HL-60 (cell line): Measurements from ENCODE around the gene CYP21A2.
A peak's percentile ranks its signal among the peaks of the same experiment; 100 is the strongest.
"Not testable (repeated sequence)": the region's sequence is repeated elsewhere in the genome, so short reads cannot be mapped to it uniquely, and the experiment has no call there.

Source experiments
- DNase-seq, 2 experiments: peaks; one replicate each; pipeline ENCODE4 v3.0.0-alpha.2; 2010 to 2020; ENCODE audit warnings: low read depth in 1 of 2, low spot score in 1 of 2
- H3K27ac ChIP-seq: fragments of 250-450 bp; sonication (Bioruptor Pico); replicated peaks from 2 replicates; pipeline ENCODE4 v1.5.1; 2020; ENCODE audit warnings: mild to moderate bottlenecking, moderate library complexity
- H3K27me3 ChIP-seq: fragments of 250-450 bp; sonication (Bioruptor Pico); 2 replicates; pipeline ENCODE4 v1.5.1; 2021; ENCODE audit warnings: mild to moderate bottlenecking, moderate library complexity; ENCODE audit not compliant: insufficient read depth, poor library complexity, severe bottlenecking
- H3K4me3 ChIP-seq: replicated peaks from 2 replicates; pipeline ENCODE4 v1.5.1; 2011; ENCODE audit warnings: mild to moderate bottlenecking, control low read depth, low read length; ENCODE audit not compliant: insufficient read depth
- GABPA ChIP-seq: IDR thresholded peaks from 2 replicates; pipeline ENCODE4 v1.6.1; 2012; ENCODE audit warnings: low read depth
- POLR2AphosphoS5 ChIP-seq: IDR thresholded peaks from 2 replicates; pipeline ENCODE4 v1.6.1; 2012; ENCODE audit warnings: low read depth
- SPI1 ChIP-seq: IDR thresholded peaks from 2 replicates; pipeline ENCODE4 v1.6.1; 2012; ENCODE audit warnings: low read depth, mild to moderate bottlenecking, borderline replicate concordance
- TF ChIP-seq, protein P1 (sequence below): IDR thresholded peaks from one replicate; pipeline ENCODE4 v1.5.1; 2011; ENCODE audit warnings: low read length, control low read depth, inconsistent platforms; ENCODE audit not compliant: insufficient read depth
- TF ChIP-seq, protein P2 (sequence below): IDR thresholded peaks from 2 replicates; pipeline ENCODE4 v1.6.1; 2012; ENCODE audit warnings: low read depth; ENCODE audit not compliant: insufficient replicate concordance

The CYP21A2 gene

DNA sequence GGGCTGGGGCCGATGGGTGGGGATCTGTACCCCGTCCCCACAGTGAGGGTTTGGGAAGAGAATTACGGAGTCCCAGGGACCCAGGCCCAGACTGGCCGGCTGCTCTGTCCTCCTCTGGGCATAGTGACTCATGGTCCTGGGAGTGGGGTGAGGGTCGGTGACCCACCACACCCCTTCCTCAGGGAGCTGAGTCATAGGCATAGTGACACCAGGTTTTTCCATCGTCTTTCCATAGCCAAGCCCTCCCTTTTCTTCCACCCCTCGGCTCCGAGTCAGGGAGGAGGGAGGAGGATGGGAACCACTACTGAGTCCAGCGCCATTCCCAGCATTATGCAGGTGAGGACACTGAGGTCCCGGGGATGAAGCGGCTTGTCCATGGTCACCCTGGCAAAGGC lies 8.9 kb downstream of the CYP21A2 start:
- TF ChIP-seq, protein P1, sequence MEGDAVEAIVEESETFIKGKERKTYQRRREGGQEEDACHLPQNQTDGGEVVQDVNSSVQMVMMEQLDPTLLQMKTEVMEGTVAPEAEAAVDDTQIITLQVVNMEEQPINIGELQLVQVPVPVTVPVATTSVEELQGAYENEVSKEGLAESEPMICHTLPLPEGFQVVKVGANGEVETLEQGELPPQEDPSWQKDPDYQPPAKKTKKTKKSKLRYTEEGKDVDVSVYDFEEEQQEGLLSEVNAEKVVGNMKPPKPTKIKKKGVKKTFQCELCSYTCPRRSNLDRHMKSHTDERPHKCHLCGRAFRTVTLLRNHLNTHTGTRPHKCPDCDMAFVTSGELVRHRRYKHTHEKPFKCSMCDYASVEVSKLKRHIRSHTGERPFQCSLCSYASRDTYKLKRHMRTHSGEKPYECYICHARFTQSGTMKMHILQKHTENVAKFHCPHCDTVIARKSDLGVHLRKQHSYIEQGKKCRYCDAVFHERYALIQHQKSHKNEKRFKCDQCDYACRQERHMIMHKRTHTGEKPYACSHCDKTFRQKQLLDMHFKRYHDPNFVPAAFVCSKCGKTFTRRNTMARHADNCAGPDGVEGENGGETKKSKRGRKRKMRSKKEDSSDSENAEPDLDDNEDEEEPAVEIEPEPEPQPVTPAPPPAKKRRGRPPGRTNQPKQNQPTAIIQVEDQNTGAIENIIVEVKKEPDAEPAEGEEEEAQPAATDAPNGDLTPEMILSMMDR, result no peak
- TF ChIP-seq SPI1 (no peak), POLR2AphosphoS5 (no peak), GABPA (no peak)
- TF ChIP-seq, protein P2, sequence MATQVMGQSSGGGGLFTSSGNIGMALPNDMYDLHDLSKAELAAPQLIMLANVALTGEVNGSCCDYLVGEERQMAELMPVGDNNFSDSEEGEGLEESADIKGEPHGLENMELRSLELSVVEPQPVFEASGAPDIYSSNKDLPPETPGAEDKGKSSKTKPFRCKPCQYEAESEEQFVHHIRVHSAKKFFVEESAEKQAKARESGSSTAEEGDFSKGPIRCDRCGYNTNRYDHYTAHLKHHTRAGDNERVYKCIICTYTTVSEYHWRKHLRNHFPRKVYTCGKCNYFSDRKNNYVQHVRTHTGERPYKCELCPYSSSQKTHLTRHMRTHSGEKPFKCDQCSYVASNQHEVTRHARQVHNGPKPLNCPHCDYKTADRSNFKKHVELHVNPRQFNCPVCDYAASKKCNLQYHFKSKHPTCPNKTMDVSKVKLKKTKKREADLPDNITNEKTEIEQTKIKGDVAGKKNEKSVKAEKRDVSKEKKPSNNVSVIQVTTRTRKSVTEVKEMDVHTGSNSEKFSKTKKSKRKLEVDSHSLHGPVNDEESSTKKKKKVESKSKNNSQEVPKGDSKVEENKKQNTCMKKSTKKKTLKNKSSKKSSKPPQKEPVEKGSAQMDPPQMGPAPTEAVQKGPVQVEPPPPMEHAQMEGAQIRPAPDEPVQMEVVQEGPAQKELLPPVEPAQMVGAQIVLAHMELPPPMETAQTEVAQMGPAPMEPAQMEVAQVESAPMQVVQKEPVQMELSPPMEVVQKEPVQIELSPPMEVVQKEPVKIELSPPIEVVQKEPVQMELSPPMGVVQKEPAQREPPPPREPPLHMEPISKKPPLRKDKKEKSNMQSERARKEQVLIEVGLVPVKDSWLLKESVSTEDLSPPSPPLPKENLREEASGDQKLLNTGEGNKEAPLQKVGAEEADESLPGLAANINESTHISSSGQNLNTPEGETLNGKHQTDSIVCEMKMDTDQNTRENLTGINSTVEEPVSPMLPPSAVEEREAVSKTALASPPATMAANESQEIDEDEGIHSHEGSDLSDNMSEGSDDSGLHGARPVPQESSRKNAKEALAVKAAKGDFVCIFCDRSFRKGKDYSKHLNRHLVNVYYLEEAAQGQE, result no peak

DNA sequence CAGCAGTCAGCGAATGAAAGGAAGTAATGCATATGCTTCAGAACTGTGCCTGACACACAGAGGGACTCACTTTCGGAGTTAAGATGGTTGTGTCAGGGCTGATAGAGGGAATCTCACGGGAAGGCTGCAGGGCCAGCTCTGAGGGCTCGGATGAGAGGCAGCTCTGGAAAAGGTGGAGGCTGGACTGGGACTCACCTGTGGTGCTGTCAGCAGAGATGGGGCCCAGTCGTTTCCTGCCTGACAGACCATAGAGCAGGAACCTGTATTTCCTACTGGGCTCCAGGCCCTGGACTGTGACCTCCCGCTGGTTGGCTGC lies 9.3 kb downstream of the CYP21A2 start:
- Histone ChIP-seq H3K27me3 (peaks cover 3% of the 10 kb centered on the region), H3K4me3 (no peak overlapping the region), H3K27ac (no peak overlapping the region)
- DNase-seq, result no peak
- TF ChIP-seq, protein P1, result no peak
- no peak for TF ChIP-seq GABPA
- TF ChIP-seq, protein P2, result no peak

More for the DNA sequence above, 8.9 kb downstream of the CYP21A2 start:
- H3K27me3 ChIP-seq, result peaks cover 3% of the 10 kb centered on the region
- no peak overlapping the region for H3K27ac ChIP-seq
- DNase-seq, result no peak
- H3K4me3 ChIP-seq, result no peak overlapping the region

DNA sequence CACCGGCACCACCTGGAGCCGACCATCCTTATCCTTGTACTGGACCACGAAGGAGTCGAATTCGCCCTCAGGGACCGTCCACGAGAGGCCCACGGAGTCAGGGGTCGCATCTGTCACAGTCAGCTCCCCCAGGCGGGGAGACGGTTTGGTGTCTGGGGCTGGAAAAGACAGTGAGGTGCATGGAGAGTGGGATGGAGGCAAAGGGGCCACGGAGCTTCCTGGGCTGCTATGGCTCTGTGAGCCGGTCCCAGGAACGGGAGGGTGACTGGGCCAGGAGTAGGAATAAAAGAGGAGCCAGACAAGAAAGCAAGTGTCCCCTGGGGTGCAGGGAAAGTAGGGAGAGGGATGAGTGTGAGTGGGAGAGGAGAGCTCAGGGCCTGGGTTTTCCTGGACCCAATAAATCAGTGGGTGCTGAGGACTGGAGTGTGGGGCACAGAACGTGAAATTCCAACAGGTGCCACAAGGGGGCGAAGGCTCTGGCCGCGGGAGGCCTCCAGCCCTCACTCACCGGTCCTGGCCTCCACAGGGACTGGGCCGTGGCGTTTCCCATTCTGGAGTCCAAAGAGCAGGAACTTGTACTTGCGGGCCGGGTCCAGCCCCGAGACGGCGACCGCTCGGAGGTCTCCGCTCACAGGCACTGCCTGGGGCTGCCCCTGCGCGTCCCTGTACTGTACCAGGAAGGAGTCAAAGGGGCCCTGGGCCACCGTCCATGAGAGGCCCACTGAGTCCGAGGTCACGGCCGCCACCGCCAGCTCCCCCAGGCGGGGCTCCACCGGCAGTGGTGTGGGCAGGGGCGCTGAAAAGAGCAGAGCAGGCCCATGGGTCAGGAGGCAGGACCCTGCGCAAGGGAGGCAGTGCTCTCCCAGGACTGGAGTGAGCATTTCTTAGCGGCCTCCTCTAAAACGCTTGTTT lies 9.9 kb downstream of the CYP21A2 start:
- Histone ChIP-seq H3K4me3 (no peak overlapping the region), H3K27me3 (peaks cover 3% of the 10 kb centered on the region), H3K27ac (no peak overlapping the region)
- peak; percentile 23 to 52 for DNase-seq
- TF ChIP-seq, protein P1, result peak; percentile 76
- no peak for TF ChIP-seq GABPA

DNA sequence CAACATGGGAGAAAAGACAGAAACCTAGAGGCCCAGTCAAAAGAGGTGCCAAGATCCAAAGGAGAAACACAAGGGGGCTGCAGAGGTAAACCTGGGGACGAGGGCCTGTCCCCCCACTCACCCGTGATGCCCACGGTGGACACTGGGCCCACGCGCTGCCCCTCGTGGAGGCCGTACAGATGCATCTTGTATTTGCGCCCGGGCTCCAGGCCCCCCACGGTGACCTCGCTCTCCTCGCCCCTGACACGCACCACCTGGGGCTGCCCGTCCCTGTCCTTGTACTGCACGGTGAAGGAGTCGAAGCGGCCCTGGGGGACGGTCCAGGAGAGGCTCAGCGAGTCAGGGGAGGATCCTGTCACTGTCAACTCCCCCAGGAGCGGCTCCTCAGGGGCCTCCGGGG lies 10.9 kb downstream of the CYP21A2 start:
- H3K27ac ChIP-seq, H3K27me3 ChIP-seq, H3K4me3 ChIP-seq, DNase-seq: not testable (repeated sequence)

DNA sequence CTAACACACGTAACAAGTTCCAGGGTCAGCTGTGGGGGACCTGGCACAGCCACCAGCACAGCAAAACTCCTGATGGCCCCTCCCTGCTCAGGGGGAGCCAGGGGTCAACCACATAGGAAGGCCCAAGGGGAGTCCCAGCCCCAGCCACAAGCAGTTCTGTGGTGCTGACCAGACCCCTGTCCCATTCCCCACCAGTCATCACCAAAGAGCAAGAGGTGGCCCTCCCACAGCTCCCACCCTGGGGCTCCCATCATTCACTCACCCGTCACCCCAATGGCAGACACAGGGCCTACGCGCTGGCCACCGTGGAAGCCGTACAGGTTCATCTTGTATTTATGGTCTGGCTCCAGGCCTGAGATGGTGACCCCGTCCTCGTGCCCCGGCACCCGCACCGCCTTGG lies 11.5 kb downstream of the CYP21A2 start:
- not testable (repeated sequence) for DNase-seq, H3K4me3 ChIP-seq, H3K27me3 ChIP-seq, H3K27ac ChIP-seq
